ENCODE measurements around the gene KCNA3. TPM values are rescaled to one million over a fixed set of nuclear protein-coding genes. Genes with fewer than 3 reads are reported as not detected.

The KCNA3 gene
- polyA plus RNA-seq, 3 donors, result 4.8 to 7.7 (median 5.6) TPM

DNA sequence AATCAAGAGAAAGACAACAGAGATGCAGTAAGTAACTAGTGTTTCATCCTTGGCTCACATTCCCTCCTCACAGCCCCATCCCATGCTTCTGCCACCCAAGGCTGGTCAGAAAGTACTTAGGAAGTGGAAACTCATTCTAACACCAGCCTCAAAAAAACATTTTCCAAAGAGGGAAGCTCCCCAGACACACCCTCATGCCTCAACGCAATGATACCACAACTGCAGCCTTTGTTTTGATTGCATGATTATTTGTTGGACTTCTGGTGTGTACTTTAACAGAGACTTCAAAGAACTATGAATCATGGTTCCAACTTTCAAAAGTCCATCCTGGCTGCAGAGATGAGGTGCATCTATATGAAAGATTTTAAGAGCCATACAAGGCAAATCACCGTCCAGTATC is 45.2 kb upstream of the KCNA3 start:
- intact Hi-C loops (cut with micrococcal nuclease), result no loop called here
- no peak overlapping the region for H3K27ac Mint-ChIP-seq
- no peaks in the 10 kb centered on the region for H3K4me1 Mint-ChIP-seq
- no peaks in the 10 kb centered on the region for H3K9me3 Mint-ChIP-seq
- DNase-seq, result peak in 2 of 3 donors; percentile 5 to 30
- H3K4me1 ChIP-seq (ENCODE audit: control insufficient read depth in 1 of 2, insufficient read depth in 2 of 2, low read length in 2 of 2), result peaks cover 7 to 17% of the 10 kb centered on the region in 2 donors
- H2AFZ ChIP-seq (ENCODE audit: insufficient read depth, low read depth, low read length, poor library complexity, severe bottlenecking), result peak overlapping the region; percentile 16
- no peak overlapping the region for H3K27ac ChIP-seq (ENCODE audit: low read depth in 1 of 2, low read length in 2 of 2)
- H3K27me3 ChIP-seq (ENCODE audit: control insufficient read depth in 2 of 2, insufficient read depth in 2 of 2, low read length in 2 of 2), result peaks cover 0 to 4% of the 10 kb centered on the region in 2 donors
- no peaks in the 10 kb centered on the region for H3K36me3 ChIP-seq (replicated peaks in 1 of 2; ENCODE audit: control insufficient read depth in 1 of 2, insufficient read depth in 2 of 2, low read length in 2 of 2)
- peaks cover 5 to 18% (median 13%) of the 10 kb centered on the region in 3 donors for H3K27me3 Mint-ChIP-seq (ENCODE audit: low read depth in 3 of 3)
- no peaks in the 10 kb centered on the region for H3K79me2 ChIP-seq (ENCODE audit: insufficient read depth, low read length)
- no peaks in the 10 kb centered on the region for H4K20me1 ChIP-seq (ENCODE audit: insufficient read depth, low read length)
- WGBS (ENCODE audit: insufficient coverage), result no CpG with 5 or more reads among the region's 2 CpGs
- no peaks in the 10 kb centered on the region for H3K36me3 Mint-ChIP-seq
- H3K4me2 ChIP-seq (replicated peaks; ENCODE audit: extremely low read depth, low read length, poor library complexity, severe bottlenecking), result no peak overlapping the region
- peak overlapping the region in 1 of 2 donors; percentile 27 for H3K4me3 Mint-ChIP-seq
- no peak overlapping the region for H3K4me3 ChIP-seq (replicated peaks in 1 of 3; ENCODE audit: low read depth in 2 of 3, low read length in 3 of 3)
- H3K9ac ChIP-seq (ENCODE audit: insufficient read depth, low read length, poor library complexity, severe bottlenecking), result no peak overlapping the region
- TF ChIP-seq, protein P1, sequence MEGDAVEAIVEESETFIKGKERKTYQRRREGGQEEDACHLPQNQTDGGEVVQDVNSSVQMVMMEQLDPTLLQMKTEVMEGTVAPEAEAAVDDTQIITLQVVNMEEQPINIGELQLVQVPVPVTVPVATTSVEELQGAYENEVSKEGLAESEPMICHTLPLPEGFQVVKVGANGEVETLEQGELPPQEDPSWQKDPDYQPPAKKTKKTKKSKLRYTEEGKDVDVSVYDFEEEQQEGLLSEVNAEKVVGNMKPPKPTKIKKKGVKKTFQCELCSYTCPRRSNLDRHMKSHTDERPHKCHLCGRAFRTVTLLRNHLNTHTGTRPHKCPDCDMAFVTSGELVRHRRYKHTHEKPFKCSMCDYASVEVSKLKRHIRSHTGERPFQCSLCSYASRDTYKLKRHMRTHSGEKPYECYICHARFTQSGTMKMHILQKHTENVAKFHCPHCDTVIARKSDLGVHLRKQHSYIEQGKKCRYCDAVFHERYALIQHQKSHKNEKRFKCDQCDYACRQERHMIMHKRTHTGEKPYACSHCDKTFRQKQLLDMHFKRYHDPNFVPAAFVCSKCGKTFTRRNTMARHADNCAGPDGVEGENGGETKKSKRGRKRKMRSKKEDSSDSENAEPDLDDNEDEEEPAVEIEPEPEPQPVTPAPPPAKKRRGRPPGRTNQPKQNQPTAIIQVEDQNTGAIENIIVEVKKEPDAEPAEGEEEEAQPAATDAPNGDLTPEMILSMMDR (IDR thresholded peaks at IDR 0.05), result no peak
- no peaks in the 10 kb centered on the region for H3K9me3 ChIP-seq (replicated peaks in 1 of 2; ENCODE audit: control insufficient read depth in 1 of 2, insufficient read depth in 1 of 2, low read length in 2 of 2)

DNA sequence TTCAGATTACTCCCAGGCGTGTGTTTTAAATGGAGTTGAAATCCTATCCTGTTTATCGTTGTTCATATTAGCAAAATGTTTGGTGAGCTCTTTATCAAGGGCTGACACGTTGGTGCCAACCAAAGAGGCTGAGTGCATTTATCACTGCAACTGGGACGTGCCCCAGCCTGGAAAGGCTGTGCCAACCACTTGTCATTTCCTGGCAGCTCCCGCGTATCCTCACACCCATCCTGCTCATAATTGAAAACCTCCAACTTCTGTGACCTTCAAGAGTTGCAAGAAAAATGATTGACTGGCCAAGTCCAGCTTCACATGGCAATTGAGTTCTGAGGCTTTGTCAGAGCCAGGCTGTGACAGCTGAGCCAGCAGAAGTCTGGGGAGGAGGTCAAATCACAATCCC is 43.7 kb upstream of the KCNA3 start:
- Histone ChIP-seq H3K9me3 (replicated peaks in 1 of 2; ENCODE audit: control insufficient read depth in 1 of 2, insufficient read depth in 1 of 2, low read length in 2 of 2) (no peaks in the 10 kb centered on the region), H3K27me3 (ENCODE audit: control insufficient read depth in 2 of 2, insufficient read depth in 2 of 2, low read length in 2 of 2) (peaks cover 0 to 4% of the 10 kb centered on the region in 2 donors), H4K20me1 (ENCODE audit: insufficient read depth, low read length) (no peaks in the 10 kb centered on the region), H3K9ac (ENCODE audit: insufficient read depth, low read length, poor library complexity, severe bottlenecking) (no peak overlapping the region), H3K4me3 (replicated peaks in 1 of 3; ENCODE audit: low read depth in 2 of 3, low read length in 3 of 3) (no peak overlapping the region), H3K79me2 (ENCODE audit: insufficient read depth, low read length) (no peaks in the 10 kb centered on the region), H3K36me3 (replicated peaks in 1 of 2; ENCODE audit: control insufficient read depth in 1 of 2, insufficient read depth in 2 of 2, low read length in 2 of 2) (no peaks in the 10 kb centered on the region), H2AFZ (ENCODE audit: insufficient read depth, low read depth, low read length, poor library complexity, severe bottlenecking) (no peak overlapping the region), H3K4me2 (replicated peaks; ENCODE audit: extremely low read depth, low read length, poor library complexity, severe bottlenecking) (no peak overlapping the region), H3K4me1 (ENCODE audit: control insufficient read depth in 1 of 2, insufficient read depth in 2 of 2, low read length in 2 of 2) (peaks cover 7 to 17% of the 10 kb centered on the region in 2 donors), H3K27ac (ENCODE audit: low read depth in 1 of 2, low read length in 2 of 2) (no peak overlapping the region)
- Mint-ChIP-seq H3K36me3 (no peaks in the 10 kb centered on the region), H3K27ac (peak overlapping the region in 1 of 7 donors; percentile 12), H3K4me1 (no peaks in the 10 kb centered on the region), H3K9me3 (no peaks in the 10 kb centered on the region), H3K27me3 (ENCODE audit: low read depth in 3 of 3) (peaks cover 2 to 15% (median 13%) of the 10 kb centered on the region in 3 donors), H3K4me3 (no peak overlapping the region)
- intact Hi-C loops (cut with micrococcal nuclease), result no loop called here
- 72% methylated on average over 4 of the region's 6 CpGs for WGBS (ENCODE audit: insufficient coverage)
- DNase-seq, result no peak
- TF ChIP-seq, protein P1 (IDR thresholded peaks at IDR 0.05), result no peak
